ENCODE results near the gene PARVG.

The PARVG gene

DNA sequence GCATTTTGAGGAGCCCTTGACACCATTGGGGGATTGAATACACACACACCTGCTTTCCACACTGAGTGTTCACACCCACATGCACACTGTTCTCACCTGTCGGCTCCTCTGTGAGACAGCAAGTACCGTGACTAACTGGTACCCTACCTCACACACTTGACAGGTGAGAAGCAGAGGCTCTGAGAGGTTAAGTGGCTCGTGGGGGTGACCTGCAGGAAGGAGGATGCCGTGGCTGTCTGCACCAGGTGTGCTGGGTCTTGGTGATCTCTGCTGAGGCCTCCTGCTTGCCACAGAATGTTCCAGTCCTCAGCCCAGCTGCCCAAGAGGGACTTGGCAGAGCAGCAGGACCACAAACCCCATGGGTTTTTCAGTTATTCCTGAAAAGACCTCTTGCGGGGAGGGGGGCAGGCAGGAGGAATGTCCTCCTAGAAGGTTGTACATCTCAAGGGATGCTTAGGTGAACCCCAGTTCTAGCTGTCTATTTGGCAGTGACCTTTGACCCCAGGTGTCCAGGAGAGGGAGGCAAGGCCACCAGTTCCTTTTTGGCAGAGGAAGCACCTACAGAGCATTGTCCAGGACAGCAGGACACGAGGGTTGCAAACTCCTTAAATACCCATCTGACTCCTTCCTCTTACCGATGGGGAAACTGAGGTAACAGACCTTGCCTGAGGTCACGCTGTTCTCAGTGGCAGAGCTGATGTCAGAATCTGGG lies 66.0 kb downstream of the PARVG start:
- no peak for DNase-seq

DNA sequence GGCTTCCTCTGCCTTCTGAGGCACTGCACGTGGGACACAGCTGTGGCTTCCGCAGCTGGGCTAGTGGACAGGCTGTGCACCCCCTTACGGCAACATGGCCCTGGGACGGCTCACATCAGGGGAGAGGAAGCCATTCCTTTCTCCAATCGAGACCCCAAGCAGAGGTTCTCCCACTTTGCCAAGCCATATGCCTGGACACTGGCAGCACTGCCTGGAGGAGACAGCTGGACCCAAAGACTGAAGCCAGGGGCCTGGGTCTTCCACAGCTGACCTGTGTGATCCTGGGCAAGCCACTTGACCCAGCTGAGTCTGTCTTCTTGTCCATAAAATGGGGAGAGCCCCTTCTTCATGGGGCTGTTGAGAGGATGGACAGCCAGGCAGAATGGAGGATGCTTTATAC lies 66.6 kb downstream of the PARVG start:
- DNase-seq, result no peak

GRCh38 chr22:44247923-44248892 lies 67.5 kb downstream of the PARVG start:
- no peak for DNase-seq

DNA sequence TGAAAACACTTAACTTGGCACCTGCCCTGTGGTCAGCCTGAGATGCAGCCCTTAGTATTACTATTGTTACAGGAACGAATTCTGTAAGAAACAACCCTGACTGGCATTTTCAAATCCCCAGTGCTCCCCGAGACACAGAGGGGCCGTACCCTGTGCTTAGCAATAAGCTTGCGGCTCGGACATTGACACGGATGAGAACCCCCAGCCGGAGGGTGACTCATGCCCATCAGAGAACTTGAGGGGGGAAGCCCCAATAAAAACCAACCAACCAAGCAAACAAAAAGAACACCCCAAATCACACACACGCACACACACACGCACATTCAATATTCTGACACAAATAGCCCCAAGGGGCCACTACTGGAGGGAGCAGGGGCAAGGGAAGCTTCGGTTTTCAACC lies 68.2 kb downstream of the PARVG start:
- DNase-seq, result no peak

- DNase-seq, result no peak
Measured at GRCh38 chr22:44249376-44250147, 68.8 kb downstream of the PARVG start.

- DNase-seq, result no peak
Measured at GRCh38 chr22:44254811-44255210, 74.1 kb downstream of the PARVG start.

- no peak for DNase-seq
Measured at GRCh38 chr22:44256085-44256484, 75.4 kb downstream of the PARVG start.

DNA sequence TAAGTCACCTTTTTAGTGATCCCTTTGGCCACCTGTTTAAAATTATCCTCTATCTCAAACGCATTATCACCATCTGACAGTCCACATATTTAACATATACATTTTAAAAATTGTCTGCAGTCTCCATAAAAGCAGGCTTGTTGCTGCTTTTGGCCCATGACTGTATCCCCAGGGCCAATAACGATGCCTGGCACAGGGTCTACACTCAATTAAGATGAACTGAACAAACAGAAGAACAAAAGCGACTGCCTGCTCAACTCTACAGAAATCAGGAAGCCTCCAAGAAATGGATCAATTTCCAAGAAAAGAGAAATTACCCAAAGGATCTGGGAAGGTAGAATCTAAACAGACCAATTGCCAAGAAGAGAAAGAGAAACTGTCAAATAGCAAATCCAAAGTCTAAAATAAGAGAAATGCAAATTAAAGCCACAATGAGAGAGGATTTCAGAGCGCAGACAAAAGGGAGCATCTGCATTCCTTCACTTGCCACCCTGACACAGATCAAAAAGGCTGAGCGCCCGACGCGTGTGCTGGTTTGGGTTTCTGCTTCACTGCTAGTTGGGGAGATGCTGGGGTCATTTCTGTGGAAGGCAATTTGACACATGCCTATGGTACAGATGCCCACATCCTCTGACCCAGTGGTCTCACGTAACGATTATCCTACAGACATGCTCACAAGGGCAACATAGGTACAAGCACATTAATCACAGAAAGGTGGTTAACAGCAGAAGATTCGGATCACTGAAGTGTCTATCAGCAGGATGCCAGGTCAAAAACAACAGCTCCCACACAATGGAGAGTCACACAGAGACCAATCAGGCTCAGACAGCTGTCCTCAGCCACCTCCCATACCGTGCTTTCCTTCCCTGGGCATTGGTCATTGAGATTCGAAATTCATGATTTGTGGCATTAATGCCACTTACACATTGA lies 76.1 kb downstream of the PARVG start:
- DNase-seq, result no peak
